Duodenal mucosa (tissue), 2 donors: ENCODE results near the gene DLGAP4.
"Not testable (repeated sequence)": the region's sequence is repeated elsewhere in the genome, so short reads cannot be mapped to it uniquely, and the experiment has no call there.

Experiments used
- H3K27ac ChIP-seq: one replicate; pipeline ENCODE4 v1.7.0; 2013; ENCODE audit warnings: low read depth, low read length
- H3K27me3 ChIP-seq, 2 donors: one replicate each; pipeline ENCODE4 v1.7.0; 2013; ENCODE audit warnings: low read length in 2 of 2, control low read depth in 1 of 2; ENCODE audit not compliant: insufficient read depth in 2 of 2, control insufficient read depth in 1 of 2
- H3K36me3 ChIP-seq, 2 donors: one replicate each; pipeline ENCODE4 v1.7.0; 2013; ENCODE audit warnings: low read length in 2 of 2, control low read depth in 1 of 2; ENCODE audit not compliant: insufficient read depth in 2 of 2, control insufficient read depth in 1 of 2
- H3K4me1 ChIP-seq, 2 donors: one replicate each; pipeline ENCODE4 v1.7.0; 2013; ENCODE audit warnings: low read length in 2 of 2, control low read depth in 1 of 2; ENCODE audit not compliant: insufficient read depth in 2 of 2, control insufficient read depth in 1 of 2
- H3K4me3 ChIP-seq, 2 donors: one replicate each; pipeline ENCODE4 v1.7.0; 2013; ENCODE audit warnings: low read length in 2 of 2, low read depth in 1 of 2
- H3K9ac ChIP-seq, 2 donors: one replicate each; pipeline ENCODE4 v1.7.0; 2013; ENCODE audit warnings: low read length in 2 of 2, low read depth in 1 of 2
- H3K9me3 ChIP-seq, 2 donors: one replicate each; pipeline ENCODE4 v1.7.0; 2013; ENCODE audit warnings: low read length in 2 of 2, control low read depth in 1 of 2; ENCODE audit not compliant: control insufficient read depth in 1 of 2

Gene DLGAP4

DNA sequence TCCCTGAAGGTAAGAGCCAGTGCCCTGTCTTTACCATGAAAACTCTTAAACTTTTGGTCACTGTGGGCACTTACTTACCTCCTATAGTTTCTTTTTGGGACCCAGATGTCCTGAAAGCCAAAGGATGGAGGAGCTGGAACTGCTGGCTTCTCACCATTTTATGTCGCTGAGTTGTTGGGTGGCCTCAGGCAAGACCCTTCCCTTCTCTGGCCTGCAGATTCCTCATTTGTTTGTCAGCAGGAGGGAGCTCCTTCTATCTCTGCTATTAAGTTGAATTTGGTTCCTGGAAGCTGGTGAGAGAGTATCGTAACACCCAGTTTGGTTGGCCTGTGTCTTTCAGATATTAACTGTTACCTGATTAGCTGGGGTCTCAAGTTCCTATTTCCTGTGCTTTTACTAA lies 167.0 kb downstream of the DLGAP4 start:
- Histone ChIP-seq H3K27me3 (no peaks in the 10 kb centered on the region), H3K27ac (no peak overlapping the region), H3K4me3 (peak overlapping the region in 1 of 2 donors; percentile 63), H3K9ac (peak overlapping the region in 1 of 2 donors; percentile 34), H3K36me3 (peaks cover 3 to 10% of the 10 kb centered on the region in 2 donors), H3K4me1 (peaks cover 58 to 59% of the 10 kb centered on the region in 2 donors), H3K9me3 (no peaks in the 10 kb centered on the region)

- no peak overlapping the region for H3K9ac ChIP-seq
- H3K27ac ChIP-seq, result no peak overlapping the region
- peaks cover 3 to 7% of the 10 kb centered on the region in 2 donors for H3K36me3 ChIP-seq
- peaks cover 47% of the 10 kb centered on the region in 2 donors for H3K4me1 ChIP-seq
- H3K27me3 ChIP-seq, result no peaks in the 10 kb centered on the region
- H3K9me3 ChIP-seq, result no peaks in the 10 kb centered on the region
- H3K4me3 ChIP-seq, result no peak overlapping the region
These were observed 168.4 kb downstream of the DLGAP4 start for GRCh38 chr20:36474563-36474962.

GRCh38 chr20:36475054-36475453 lies 168.9 kb downstream of the DLGAP4 start:
- not testable (repeated sequence) for H3K36me3 ChIP-seq, H3K9ac ChIP-seq, H3K27me3 ChIP-seq, H3K27ac ChIP-seq, H3K9me3 ChIP-seq, H3K4me3 ChIP-seq
- H3K4me1 ChIP-seq, result peaks cover 43% of the 10 kb centered on the region in 2 donors

DNA sequence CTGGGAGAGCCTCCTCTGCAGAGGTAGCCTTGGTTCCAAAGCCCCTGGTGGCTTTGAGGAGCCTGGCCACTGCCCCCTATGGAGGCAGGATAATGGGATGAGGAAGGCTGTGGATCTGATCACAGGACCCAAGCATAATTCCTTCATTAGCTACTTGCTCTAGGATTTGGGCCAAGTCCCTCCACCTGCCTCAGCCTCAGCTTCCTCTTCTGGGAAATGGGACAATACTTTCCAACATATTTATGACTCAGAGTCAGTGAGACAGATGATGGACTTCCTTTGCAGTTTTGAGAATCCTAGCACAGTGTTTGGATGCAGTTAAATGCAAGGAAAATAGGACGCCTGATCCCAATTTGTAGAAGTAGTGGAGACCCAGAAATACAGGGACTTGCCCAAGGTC lies 171.3 kb downstream of the DLGAP4 start:
- peaks cover 24 to 39% of the 10 kb centered on the region in 2 donors for H3K4me1 ChIP-seq
- no peak overlapping the region for H3K9ac ChIP-seq
- H3K36me3 ChIP-seq, result peaks cover 3 to 7% of the 10 kb centered on the region in 2 donors
- no peaks in the 10 kb centered on the region for H3K27me3 ChIP-seq
- H3K27ac ChIP-seq, result no peak overlapping the region
- H3K4me3 ChIP-seq, result no peak overlapping the region
- H3K9me3 ChIP-seq, result no peaks in the 10 kb centered on the region

- Histone ChIP-seq H3K36me3 (peaks cover 3 to 7% of the 10 kb centered on the region in 2 donors), H3K4me1 (peaks cover 16 to 30% of the 10 kb centered on the region in 2 donors), H3K27me3 (no peaks in the 10 kb centered on the region), H3K9me3 (no peaks in the 10 kb centered on the region), H3K9ac (no peak overlapping the region), H3K27ac (no peak overlapping the region), H3K4me3 (no peak overlapping the region)
These were observed 172.2 kb downstream of the DLGAP4 start for GRCh38 chr20:36478137-36478905.

DNA sequence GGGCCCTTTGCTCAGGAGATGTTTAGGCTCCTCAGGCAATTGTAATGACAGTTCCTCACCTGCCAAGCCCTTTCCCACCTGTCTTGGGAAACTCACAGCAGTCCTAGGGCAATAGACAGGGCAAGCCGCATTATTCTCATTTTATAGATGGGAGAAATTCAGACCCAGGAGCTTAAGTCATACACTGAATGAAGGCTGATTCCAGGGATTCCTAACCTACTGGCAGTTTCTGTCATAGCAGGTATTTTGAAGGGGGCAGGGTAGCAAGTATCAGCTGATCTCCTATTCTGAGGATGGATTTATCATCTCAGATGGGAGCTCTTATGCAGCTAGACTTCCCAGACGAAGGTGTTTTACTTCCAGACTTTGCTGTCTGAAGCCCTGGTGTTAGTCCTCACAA lies 173.8 kb downstream of the DLGAP4 start:
- Histone ChIP-seq H3K9me3 (no peaks in the 10 kb centered on the region), H3K27me3 (no peaks in the 10 kb centered on the region), H3K9ac (no peak overlapping the region), H3K36me3 (peaks cover 3 to 7% of the 10 kb centered on the region in 2 donors), H3K4me3 (no peak overlapping the region), H3K27ac (no peak overlapping the region), H3K4me1 (peaks cover 16 to 25% of the 10 kb centered on the region in 2 donors)

DNA sequence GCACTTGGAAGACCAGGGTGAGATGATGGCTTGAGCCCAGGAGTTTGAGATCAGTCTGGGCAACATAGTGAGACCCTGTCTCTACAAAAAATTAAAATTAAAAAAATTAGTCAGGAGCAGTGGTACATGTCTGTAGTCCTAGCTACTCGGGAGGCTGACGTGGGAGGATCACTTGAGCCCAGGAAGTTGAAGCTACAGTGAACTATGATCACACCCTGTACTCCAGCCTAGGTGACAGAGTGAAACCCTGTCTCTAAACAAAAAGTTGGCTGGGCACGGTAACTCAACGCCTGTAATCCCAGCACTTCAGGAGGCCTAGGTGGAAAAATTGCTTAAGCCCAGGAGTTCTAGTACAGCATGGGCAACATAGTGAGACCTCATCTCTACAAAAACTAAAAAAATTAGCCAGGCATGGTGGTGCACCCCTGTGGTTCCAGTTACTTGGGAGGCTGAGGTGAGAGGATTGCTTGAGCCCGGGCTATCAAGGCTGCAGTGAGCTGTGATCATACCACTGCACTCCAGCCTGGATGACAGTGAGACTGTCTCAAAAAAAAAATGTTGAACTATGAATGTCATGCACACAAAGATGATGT lies 174.4 kb downstream of the DLGAP4 start:
- H3K9me3 ChIP-seq, result no peaks in the 10 kb centered on the region
- H3K4me3 ChIP-seq, result no peak overlapping the region
- H3K4me1 ChIP-seq, result peaks cover 16 to 25% of the 10 kb centered on the region in 2 donors
- H3K36me3 ChIP-seq, result peaks cover 3 to 7% of the 10 kb centered on the region in 2 donors
- no peak overlapping the region for H3K9ac ChIP-seq
- no peak overlapping the region for H3K27ac ChIP-seq
- no peaks in the 10 kb centered on the region for H3K27me3 ChIP-seq

- Histone ChIP-seq H3K27ac (no peak overlapping the region), H3K27me3 (no peaks in the 10 kb centered on the region), H3K4me3 (no peak overlapping the region), H3K9me3 (no peaks in the 10 kb centered on the region), H3K4me1 (peaks cover 16 to 25% of the 10 kb centered on the region in 2 donors), H3K36me3 (peaks cover 3 to 7% of the 10 kb centered on the region in 2 donors), H3K9ac (no peak overlapping the region)
These were observed 175.4 kb downstream of the DLGAP4 start for GRCh38 chr20:36481380-36482043.

- H3K36me3 ChIP-seq, result peaks cover 3 to 7% of the 10 kb centered on the region in 2 donors
- no peak overlapping the region for H3K4me3 ChIP-seq
- H3K27me3 ChIP-seq, result no peaks in the 10 kb centered on the region
- no peak overlapping the region for H3K9ac ChIP-seq
- H3K9me3 ChIP-seq, result no peaks in the 10 kb centered on the region
- peaks cover 16 to 25% of the 10 kb centered on the region in 2 donors for H3K4me1 ChIP-seq
- no peak overlapping the region for H3K27ac ChIP-seq
These were observed 175.9 kb downstream of the DLGAP4 start for GRCh38 chr20:36482044-36482473.
